ENCODE data around the gene CENPS.

- TF ChIP-seq, protein P1, sequence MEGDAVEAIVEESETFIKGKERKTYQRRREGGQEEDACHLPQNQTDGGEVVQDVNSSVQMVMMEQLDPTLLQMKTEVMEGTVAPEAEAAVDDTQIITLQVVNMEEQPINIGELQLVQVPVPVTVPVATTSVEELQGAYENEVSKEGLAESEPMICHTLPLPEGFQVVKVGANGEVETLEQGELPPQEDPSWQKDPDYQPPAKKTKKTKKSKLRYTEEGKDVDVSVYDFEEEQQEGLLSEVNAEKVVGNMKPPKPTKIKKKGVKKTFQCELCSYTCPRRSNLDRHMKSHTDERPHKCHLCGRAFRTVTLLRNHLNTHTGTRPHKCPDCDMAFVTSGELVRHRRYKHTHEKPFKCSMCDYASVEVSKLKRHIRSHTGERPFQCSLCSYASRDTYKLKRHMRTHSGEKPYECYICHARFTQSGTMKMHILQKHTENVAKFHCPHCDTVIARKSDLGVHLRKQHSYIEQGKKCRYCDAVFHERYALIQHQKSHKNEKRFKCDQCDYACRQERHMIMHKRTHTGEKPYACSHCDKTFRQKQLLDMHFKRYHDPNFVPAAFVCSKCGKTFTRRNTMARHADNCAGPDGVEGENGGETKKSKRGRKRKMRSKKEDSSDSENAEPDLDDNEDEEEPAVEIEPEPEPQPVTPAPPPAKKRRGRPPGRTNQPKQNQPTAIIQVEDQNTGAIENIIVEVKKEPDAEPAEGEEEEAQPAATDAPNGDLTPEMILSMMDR (IDR thresholded peaks at IDR 0.05): no peak
- TF ChIP-seq ELK1 (IDR thresholded peaks at IDR 0.05; ENCODE audit: low read depth, low read length): no peak
- TF ChIP-seq EHMT2 (IDR thresholded peaks at IDR 0.05; ENCODE audit: low read depth): no peak
- TF ChIP-seq HDAC2 (IDR thresholded peaks at IDR 0.05): no peak
- no peak for TF ChIP-seq RAD21 (conservative IDR thresholded peaks at IDR 0.05 in 1 of 2, IDR thresholded peaks at IDR 0.05 in 1 of 2)
- no peak for TF ChIP-seq POLR2A (IDR thresholded peaks at IDR 0.05; ENCODE audit: low read length)
- TF ChIP-seq EP300 (IDR thresholded peaks at IDR 0.05): no peak
Observed at GRCh38 chr1:10429868-10430215, 391 bp upstream of the CENPS start.

Data from A549 (cell line).